HepG2 (cell line): ENCODE data around the gene VWA1. TPM values are rescaled to one million over a fixed set of nuclear protein-coding genes. Genes with fewer than 3 reads are reported as not detected.

Source experiments
- AGO2 ChIP-seq: fragments of 200-400 bp; formaldehyde crosslinking; optimal IDR thresholded peaks from 2 replicates; pipeline ENCODE3; 2017; ENCODE audit warnings: mild to moderate bottlenecking, low read depth, low read length, moderate library complexity
- NR2F1 ChIP-seq, 2 experiments: fragments of 450-650 bp in 1 of 2; formaldehyde crosslinking in 1 of 2; IDR thresholded peaks; 2 replicates each; pipeline versions ENCODE4 v1.5.0 to v1.6.1; 2016 to 2020; ENCODE audit warnings: mild to moderate bottlenecking in 1 of 2, missing compliant biosample characterization in 1 of 2, missing genetic modification reagents in 1 of 2, moderate library complexity in 1 of 2
- PHF20 ChIP-seq: sonication (generic); formaldehyde crosslinking; IDR thresholded peaks from 2 replicates; pipeline ENCODE4 v1.5.0; 2020; ENCODE audit warnings: mild to moderate bottlenecking, missing genetic modification reagents
- RBFOX2 ChIP-seq: fragments of 200-400 bp; formaldehyde crosslinking; IDR thresholded peaks from 2 replicates; pipeline ENCODE4 v1.6.1; 2017; ENCODE audit warnings: low read depth, mild to moderate bottlenecking, low read length
- TEAD3 ChIP-seq: optimal IDR thresholded peaks from 2 replicates; pipeline ENCODE3; 2016; ENCODE audit warnings: borderline replicate concordance
- ZNF724P ChIP-seq: sonication (generic); formaldehyde crosslinking; IDR thresholded peaks from 2 replicates; pipeline ENCODE4 v1.8.0; 2022; ENCODE audit warnings: missing genetic modification reagents, borderline replicate concordance
- polyA plus RNA-seq, 8 experiments: library from polyadenylated mRNA; depleted of rRNA in 3 of 8; stranded (reverse) in 7 of 8; unstranded in 1 of 8; fragments of >200 nt; fragmentation: Illumina TruSeq in 4 of 8; extraction: Trizol in 4 of 8; gene quantifications; 2 replicates each; pipeline versions ENCODE4 v1.2.1 to v1.2.3, GENCODE V29; 2011 to 2016; ENCODE audit warnings: low read depth in 4 of 8, missing spikeins in 1 of 8, mixed read lengths in 1 of 8; ENCODE audit not compliant: insufficient read depth in 1 of 8
- total RNA-seq, 5 experiments: library from RNA; depleted of rRNA; stranded (reverse); fragments of >200 nt; fragmentation: Illumina TruSeq; extraction: Trizol; gene quantifications; 2 replicates each; pipeline ENCODE4 v1.2.3, GENCODE V29; 2016; ENCODE audit warnings: low read depth in 1 of 5
- TF ChIP-seq, protein P1 (sequence below): sonication (generic); formaldehyde crosslinking; IDR thresholded peaks from 2 replicates; pipeline ENCODE4 v1.8.0; 2022; ENCODE audit warnings: low read depth, missing genetic modification reagents
- TF ChIP-seq, protein P2 (sequence below): sonication (generic); formaldehyde crosslinking; IDR thresholded peaks from 2 replicates; pipeline ENCODE4 v1.8.0; 2022; ENCODE audit warnings: mild to moderate bottlenecking, missing genetic modification reagents
- TF ChIP-seq, protein P3 (sequence below): sonication (generic); formaldehyde crosslinking; IDR thresholded peaks from 2 replicates; pipeline ENCODE4 v1.5.1; 2020; ENCODE audit warnings: missing genetic modification reagents, mild to moderate bottlenecking, borderline replicate concordance
- TF ChIP-seq, protein P4 (sequence below): sonication (generic); formaldehyde crosslinking; conservative IDR thresholded peaks from 2 replicates; pipeline ENCODE4 v1.8.0; 2022; ENCODE audit warnings: mild to moderate bottlenecking, moderate library complexity, missing genetic modification reagents

VWA1 gene
- total and polyA plus RNA-seq, 2 of the 13 experiments (the other 11 are each of a cell fraction or from before 2014, with no cell fraction given): 40.9 to 57.5 TPM

DNA sequence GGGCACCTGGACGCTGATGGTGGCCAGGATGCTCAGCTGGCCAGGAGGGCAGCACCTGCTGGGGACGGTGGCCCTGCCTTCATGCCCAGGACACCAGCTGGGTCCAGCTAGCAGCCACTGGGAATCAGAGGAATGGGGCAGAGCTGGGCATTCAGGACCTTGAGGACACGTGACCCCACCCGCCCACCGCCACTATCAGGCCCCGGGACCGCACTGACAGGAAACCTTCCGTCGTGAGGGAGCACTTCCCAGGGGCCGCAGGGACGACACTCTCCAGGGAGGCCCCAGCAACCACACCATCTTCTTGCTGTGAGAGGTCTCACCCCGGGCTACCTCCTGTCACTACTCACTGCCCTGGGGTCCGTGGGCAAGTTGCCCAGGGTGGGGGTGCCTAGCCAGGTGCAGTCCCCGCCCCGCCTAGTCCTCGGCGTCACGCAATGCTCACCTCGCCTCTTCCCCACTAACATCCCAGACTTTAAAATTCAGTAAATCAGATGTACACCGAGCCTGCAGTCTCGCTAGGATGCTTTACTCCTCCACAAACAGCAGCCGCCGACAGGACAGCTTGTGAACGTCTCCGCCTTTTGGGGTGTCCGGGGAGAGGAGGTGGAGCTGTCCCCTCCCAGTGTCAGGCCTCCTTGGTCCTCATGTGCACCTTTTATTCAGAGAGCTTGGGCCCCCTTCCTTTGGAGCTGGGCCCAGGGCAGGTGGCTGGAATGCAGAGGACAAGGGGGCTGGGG lies 4.9 kb downstream of the VWA1 start (continued):
- TF ChIP-seq, protein P1, sequence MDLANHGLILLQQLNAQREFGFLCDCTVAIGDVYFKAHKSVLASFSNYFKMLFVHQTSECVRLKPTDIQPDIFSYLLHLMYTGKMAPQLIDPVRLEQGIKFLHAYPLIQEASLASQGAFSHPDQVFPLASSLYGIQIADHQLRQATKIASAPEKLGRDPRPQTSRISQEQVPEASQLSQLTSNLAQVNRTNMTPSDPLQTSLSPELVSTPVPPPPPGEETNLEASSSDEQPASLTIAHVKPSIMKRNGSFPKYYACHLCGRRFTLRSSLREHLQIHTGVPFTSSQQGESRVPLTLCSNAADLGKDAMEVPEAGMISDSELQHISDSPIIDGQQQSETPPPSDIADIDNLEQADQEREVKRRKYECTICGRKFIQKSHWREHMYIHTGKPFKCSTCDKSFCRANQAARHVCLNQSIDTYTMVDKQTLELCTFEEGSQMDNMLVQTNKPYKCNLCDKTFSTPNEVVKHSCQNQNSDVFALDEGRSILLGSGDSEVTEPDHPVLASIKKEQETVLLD (CRISPR knock-in tag): no peak
- TF ChIP-seq, protein P2, sequence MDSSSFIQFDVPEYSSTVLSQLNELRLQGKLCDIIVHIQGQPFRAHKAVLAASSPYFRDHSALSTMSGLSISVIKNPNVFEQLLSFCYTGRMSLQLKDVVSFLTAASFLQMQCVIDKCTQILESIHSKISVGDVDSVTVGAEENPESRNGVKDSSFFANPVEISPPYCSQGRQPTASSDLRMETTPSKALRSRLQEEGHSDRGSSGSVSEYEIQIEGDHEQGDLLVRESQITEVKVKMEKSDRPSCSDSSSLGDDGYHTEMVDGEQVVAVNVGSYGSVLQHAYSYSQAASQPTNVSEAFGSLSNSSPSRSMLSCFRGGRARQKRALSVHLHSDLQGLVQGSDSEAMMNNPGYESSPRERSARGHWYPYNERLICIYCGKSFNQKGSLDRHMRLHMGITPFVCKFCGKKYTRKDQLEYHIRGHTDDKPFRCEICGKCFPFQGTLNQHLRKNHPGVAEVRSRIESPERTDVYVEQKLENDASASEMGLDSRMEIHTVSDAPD (CRISPR knock-in tag): no peak
- TF ChIP-seq, protein P3, sequence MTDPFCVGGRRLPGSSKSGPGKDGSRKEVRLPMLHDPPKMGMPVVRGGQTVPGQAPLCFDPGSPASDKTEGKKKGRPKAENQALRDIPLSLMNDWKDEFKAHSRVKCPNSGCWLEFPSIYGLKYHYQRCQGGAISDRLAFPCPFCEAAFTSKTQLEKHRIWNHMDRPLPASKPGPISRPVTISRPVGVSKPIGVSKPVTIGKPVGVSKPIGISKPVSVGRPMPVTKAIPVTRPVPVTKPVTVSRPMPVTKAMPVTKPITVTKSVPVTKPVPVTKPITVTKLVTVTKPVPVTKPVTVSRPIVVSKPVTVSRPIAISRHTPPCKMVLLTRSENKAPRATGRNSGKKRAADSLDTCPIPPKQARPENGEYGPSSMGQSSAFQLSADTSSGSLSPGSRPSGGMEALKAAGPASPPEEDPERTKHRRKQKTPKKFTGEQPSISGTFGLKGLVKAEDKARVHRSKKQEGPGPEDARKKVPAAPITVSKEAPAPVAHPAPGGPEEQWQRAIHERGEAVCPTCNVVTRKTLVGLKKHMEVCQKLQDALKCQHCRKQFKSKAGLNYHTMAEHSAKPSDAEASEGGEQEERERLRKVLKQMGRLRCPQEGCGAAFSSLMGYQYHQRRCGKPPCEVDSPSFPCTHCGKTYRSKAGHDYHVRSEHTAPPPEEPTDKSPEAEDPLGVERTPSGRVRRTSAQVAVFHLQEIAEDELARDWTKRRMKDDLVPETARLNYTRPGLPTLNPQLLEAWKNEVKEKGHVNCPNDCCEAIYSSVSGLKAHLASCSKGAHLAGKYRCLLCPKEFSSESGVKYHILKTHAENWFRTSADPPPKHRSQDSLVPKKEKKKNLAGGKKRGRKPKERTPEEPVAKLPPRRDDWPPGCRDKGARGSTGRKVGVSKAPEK (CRISPR knock-in tag): no peak
- TF ChIP-seq PHF20 (CRISPR knock-in tag) (0 out of 2 replicates have a peak, but pooled peaks have one; percentile 28), AGO2 (peak; percentile 11), RBFOX2 (peak; percentile 11; the same call in 1 of the 2 replicates), NR2F1 (CRISPR knock-in tag; IDR thresholded peaks at IDR 0.05) (no peak), TEAD3 (CRISPR knock-in tag) (peak; percentile 80), ZNF724P (CRISPR knock-in tag) (no peak)
- TF ChIP-seq, protein P4, sequence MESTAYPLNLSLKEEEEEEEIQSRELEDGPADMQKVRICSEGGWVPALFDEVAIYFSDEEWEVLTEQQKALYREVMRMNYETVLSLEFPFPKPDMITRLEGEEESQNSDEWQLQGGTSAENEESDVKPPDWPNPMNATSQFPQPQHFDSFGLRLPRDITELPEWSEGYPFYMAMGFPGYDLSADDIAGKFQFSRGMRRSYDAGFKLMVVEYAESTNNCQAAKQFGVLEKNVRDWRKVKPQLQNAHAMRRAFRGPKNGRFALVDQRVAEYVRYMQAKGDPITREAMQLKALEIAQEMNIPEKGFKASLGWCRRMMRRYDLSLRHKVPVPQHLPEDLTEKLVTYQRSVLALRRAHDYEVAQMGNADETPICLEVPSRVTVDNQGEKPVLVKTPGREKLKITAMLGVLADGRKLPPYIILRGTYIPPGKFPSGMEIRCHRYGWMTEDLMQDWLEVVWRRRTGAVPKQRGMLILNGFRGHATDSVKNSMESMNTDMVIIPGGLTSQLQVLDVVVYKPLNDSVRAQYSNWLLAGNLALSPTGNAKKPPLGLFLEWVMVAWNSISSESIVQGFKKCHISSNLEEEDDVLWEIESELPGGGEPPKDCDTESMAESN (CRISPR knock-in tag): no peak
